Testis (tissue), 2 donors: ENCODE data around the gene EFR3B.

Source experiments
- CTCF ChIP-seq, 3 experiments: fragments of 450-650 bp in 2 of 3; fragments of 200-600 bp in 1 of 3; sonication (generic) in 1 of 3; IDR thresholded peaks; one replicate each; pipeline ENCODE4 v1.5.1; 2016 to 2019; ENCODE audit warnings: antibody characterized with exemption in 3 of 3, mild to moderate bottlenecking in 2 of 3, moderate library complexity in 1 of 3
- POLR2A ChIP-seq: fragments of 450-650 bp; IDR thresholded peaks from one replicate; pipeline ENCODE4 v1.6.1; 2017; ENCODE audit warnings: antibody characterized with exemption, mild to moderate bottlenecking, moderate library complexity

GRCh38 chr2:25155401-25155800 is 113.5 kb downstream of the EFR3B start:
- TF ChIP-seq CTCF (IDR thresholded peaks at IDR 0.05) (no peak), POLR2A (no peak)
